AG04450 (cell line): ENCODE measurements around the gene RIN2. TPM values are rescaled to one million over a fixed set of nuclear protein-coding genes. Genes with fewer than 3 reads are reported as not detected.

ENCODE experiments used
- CTCF ChIA-PET: fragments of 300-600, 350-600 bp; formaldehyde crosslinking; extraction: SDS; loops from one replicate; lab custom pipeline; 2022; ENCODE audit warnings: antibody characterized with exemption, inconsistent platforms; lab: Charles Lee
- POLR2A ChIA-PET: fragments of 350-600 bp; formaldehyde crosslinking; extraction: SDS; loops from one replicate; lab custom pipeline; 2021; ENCODE audit warnings: antibody characterized with exemption, inconsistent platforms; lab: Yijun Ruan, JAX
- DNase-seq: peaks from one replicate; pipeline ENCODE4 v3.0.0-alpha.2; 2011; ENCODE audit warnings: low read depth, low spot score
- H3K27ac ChIP-seq: one replicate; pipeline ENCODE4 v1.5.1; 2012; ENCODE audit warnings: low read depth, low read length, control low read depth
- H3K27me3 ChIP-seq: one replicate; pipeline ENCODE4 v1.6.0; 2012; ENCODE audit warnings: low read length; ENCODE audit not compliant: control insufficient read depth, insufficient read depth
- H3K4me3 ChIP-seq: 2 replicates; pipeline ENCODE4 v1.5.1; 2011; ENCODE audit warnings: mild to moderate bottlenecking, low read depth, low read length, control low read depth
- H3K9me3 ChIP-seq: 2 replicates; pipeline ENCODE4 v1.5.1; 2012; ENCODE audit warnings: low read length; ENCODE audit not compliant: control insufficient read depth, insufficient read depth
- CTCF ChIP-seq: IDR thresholded peaks from 2 replicates; pipeline ENCODE4 v1.5.1; 2011; ENCODE audit warnings: low read depth, low read length, control low read depth, inconsistent platforms
- polyA plus RNA-seq: library from polyadenylated mRNA; depleted of rRNA; stranded (reverse); fragments of >200 nt; gene quantifications from 2 replicates; pipeline ENCODE4 v1.2.3, GENCODE V29; 2011

Gene RIN2
- polyA plus RNA-seq, 1 experiment, result 56.0 TPM

DNA sequence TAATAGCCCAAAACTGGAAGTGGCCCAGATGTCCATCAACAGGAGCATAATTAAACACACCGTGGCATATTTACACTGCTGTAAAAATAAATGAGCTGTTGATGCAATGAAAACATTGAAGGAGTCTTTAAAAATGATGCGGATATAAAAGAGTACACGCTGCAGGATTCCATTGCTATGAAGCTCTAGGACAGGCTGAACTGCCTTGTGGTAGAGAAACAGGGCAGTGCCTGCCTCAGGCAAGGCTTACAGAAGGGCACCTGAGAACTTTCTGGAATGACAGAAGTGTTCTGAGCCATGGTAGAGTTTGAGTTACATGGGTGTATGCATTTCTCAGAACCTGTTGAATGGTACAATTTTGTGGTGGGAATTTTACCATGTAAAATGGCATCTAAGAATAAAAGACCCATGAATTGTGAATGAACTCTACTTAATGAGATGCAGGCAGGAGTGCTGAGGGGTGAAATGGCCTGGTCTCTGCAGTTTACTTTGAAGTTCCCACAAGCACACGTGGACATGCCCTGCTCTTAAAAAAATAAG is 45.3 kb upstream of the RIN2 start:
- ChIA-PET POLR2A (interaction anchor here (0.6 kb wide), 1 partner anchor 61 kb away, joined by 3 read pairs; no protein-coding TSS in a partner anchor), CTCF (no interaction called here)
- Histone ChIP-seq H3K27me3 (peaks cover 23% of the 10 kb centered on the region), H3K4me3 (no peak overlapping the region), H3K27ac (no peak overlapping the region), H3K9me3 (peaks cover 8% of the 10 kb centered on the region; the same call in 1 of the 2 replicates)
- TF ChIP-seq CTCF, result no peak
- no peak for DNase-seq

- ChIA-PET CTCF (interaction anchor here (0.6 kb wide), 1 partner anchor 114 kb away, joined by 6 read pairs; no protein-coding TSS in a partner anchor), POLR2A (interaction anchor here (0.7 kb wide), 2 partner anchors 28 to 103 kb away, joined by 4 to 6 read pairs; no protein-coding TSS in a partner anchor)
- no peak overlapping the region for H3K27ac ChIP-seq
- no peak for TF ChIP-seq CTCF
- peaks cover 21% of the 10 kb centered on the region for H3K27me3 ChIP-seq
- DNase-seq, result no peak
- H3K4me3 ChIP-seq, result no peak overlapping the region
- peaks cover 8% of the 10 kb centered on the region; the same call in 1 of the 2 replicates for H3K9me3 ChIP-seq
These were observed 44.1 kb upstream of the RIN2 start for GRCh38 chr20:19713822-19714578.

DNA sequence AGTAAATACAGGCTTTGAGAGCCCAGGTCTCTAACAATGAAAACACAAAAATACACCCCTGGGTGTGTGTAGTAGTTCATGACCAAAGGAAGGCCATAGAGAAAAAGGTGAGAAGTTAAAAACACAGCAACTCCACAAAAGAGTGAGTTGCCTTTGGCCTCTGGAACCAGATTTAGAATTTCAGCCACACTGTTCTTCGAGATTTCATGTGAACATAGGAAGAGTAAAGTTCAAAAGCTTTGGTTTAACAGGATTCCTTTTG is 43.5 kb upstream of the RIN2 start:
- ChIA-PET POLR2A (interaction anchor here (0.7 kb wide), 1 partner anchor 103 kb away, joined by 6 read pairs; no protein-coding TSS in a partner anchor), CTCF (interaction anchor here (0.6 kb wide), 1 partner anchor 113 kb away, joined by 6 read pairs; no protein-coding TSS in a partner anchor)
- Histone ChIP-seq H3K4me3 (no peak overlapping the region), H3K27me3 (peaks cover 17% of the 10 kb centered on the region), H3K27ac (no peak overlapping the region), H3K9me3 (peaks cover 8% of the 10 kb centered on the region; the same call in 1 of the 2 replicates)
- no peak for TF ChIP-seq CTCF
- DNase-seq, result no peak

DNA sequence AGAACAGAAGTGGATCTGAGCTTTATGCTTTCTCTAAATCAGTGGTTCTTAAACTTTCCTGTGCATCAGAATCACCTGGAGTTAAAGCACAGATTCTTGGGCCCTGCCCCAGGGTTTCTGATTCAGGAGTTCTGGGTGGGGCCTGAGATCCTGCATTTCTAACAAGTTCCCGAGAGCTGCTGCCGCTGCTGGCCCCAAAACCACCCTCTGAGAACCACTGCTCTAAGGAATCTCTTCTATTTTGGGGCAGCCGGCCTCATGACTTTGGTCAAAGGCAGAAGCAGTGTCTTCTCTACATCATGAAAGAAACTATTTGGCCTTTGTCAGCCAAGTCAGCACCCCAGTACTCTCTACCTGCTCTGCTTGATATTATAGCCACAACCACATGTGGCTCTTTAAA is 42.1 kb upstream of the RIN2 start:
- no peak for TF ChIP-seq CTCF
- H3K4me3 ChIP-seq, result no peak overlapping the region
- H3K9me3 ChIP-seq, result peaks cover 8% of the 10 kb centered on the region; the same call in 1 of the 2 replicates
- ChIA-PET POLR2A (no interaction called here), CTCF (interaction anchor here (1.4 kb wide), 1 partner anchor 23 kb away, joined by 6 read pairs; no protein-coding TSS in a partner anchor)
- no peak for DNase-seq
- no peak overlapping the region for H3K27ac ChIP-seq
- peaks cover 19% of the 10 kb centered on the region for H3K27me3 ChIP-seq

GRCh38 chr20:19718880-19719279 is 39.2 kb upstream of the RIN2 start:
- DNase-seq, result no peak
- POLR2A ChIA-PET, result no interaction called here
- peaks cover 8% of the 10 kb centered on the region; the same call in 1 of the 2 replicates for H3K9me3 ChIP-seq
- no peak for TF ChIP-seq CTCF
- H3K4me3 ChIP-seq, result no peak overlapping the region
- no peak overlapping the region for H3K27ac ChIP-seq
- CTCF ChIA-PET, result no interaction called here
- H3K27me3 ChIP-seq, result peaks cover 25% of the 10 kb centered on the region
